Coronary artery (tissue), 2 donors: ENCODE results near the gene ZDHHC14.

Source experiments
- DNase-seq: peaks from one replicate; pipeline ENCODE4 v3.0.0-alpha.2; 2017; ENCODE audit warnings: low spot score
- H3K27ac ChIP-seq, 2 donors: fragments of 200-600 bp; sonication (generic); one replicate each; pipeline ENCODE4 v1.5.1; 2016 to 2019
- H3K4me3 ChIP-seq: fragments of 200-600 bp; sonication (generic); 2 replicates; pipeline ENCODE4 v1.5.1; 2016; ENCODE audit warnings: mild to moderate bottlenecking, moderate library complexity
- TF ChIP-seq, protein P1 (sequence below): fragments of 200-600 bp; sonication (generic); IDR thresholded peaks from one replicate; pipeline ENCODE4 v1.5.1; 2019; ENCODE audit warnings: antibody characterized with exemption

ZDHHC14 gene

DNA sequence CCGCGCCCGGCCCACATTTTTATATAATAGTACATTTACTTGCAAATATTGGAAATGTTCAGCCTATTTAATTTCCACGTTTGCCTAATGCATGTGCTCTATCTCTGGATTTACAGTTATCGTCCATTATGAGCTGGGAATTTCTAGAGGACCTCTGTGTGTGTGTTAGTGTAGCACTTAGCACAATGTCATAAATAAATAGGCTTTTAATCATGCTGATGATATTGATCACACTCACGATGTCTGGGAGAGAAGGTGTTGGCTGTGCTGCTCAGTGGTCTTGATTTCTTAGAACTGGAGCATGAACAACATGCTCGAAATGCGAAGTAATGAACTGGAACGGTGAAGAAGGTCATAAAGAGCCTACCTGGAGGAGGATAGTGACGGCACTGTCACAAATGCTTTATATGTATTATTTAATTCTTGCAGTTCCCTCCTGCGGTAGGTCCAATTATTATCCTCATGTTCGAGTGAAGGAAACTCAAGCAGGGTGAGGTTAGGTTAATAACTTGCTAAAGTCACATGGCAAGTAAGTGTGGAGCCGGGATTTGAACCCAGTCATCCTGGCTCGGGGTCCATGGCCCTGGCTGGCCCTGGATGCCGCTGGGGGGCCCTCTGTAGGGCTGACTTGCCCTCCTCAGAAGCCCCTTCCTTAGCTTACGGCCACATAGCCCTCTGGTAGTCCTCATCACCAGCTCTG lies 130.8 kb downstream of the ZDHHC14 start:
- no peak overlapping the region for H3K27ac ChIP-seq

DNA sequence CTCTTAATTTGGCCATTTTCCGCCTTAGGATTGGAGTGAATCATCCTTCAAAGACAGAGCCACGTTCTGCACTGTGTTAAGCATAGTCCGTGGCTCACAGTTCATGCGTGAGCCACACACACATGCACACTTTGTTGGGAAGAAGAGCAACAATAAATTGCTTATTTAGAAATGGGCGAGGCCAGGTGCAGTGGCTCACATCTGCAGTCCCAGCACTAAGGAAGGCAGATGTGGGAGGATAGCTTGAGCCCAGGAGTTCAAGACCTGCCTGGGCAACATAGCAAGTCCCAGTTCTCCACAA lies 131.3 kb downstream of the ZDHHC14 start:
- TF ChIP-seq, protein P1, sequence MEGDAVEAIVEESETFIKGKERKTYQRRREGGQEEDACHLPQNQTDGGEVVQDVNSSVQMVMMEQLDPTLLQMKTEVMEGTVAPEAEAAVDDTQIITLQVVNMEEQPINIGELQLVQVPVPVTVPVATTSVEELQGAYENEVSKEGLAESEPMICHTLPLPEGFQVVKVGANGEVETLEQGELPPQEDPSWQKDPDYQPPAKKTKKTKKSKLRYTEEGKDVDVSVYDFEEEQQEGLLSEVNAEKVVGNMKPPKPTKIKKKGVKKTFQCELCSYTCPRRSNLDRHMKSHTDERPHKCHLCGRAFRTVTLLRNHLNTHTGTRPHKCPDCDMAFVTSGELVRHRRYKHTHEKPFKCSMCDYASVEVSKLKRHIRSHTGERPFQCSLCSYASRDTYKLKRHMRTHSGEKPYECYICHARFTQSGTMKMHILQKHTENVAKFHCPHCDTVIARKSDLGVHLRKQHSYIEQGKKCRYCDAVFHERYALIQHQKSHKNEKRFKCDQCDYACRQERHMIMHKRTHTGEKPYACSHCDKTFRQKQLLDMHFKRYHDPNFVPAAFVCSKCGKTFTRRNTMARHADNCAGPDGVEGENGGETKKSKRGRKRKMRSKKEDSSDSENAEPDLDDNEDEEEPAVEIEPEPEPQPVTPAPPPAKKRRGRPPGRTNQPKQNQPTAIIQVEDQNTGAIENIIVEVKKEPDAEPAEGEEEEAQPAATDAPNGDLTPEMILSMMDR, result no peak
- H3K4me3 ChIP-seq, result no peak overlapping the region
- no peak for DNase-seq
- no peak overlapping the region for H3K27ac ChIP-seq

More for the DNA sequence above, 130.8 kb downstream of the ZDHHC14 start:
- H3K4me3 ChIP-seq, result no peak overlapping the region
- DNase-seq, result no peak
- TF ChIP-seq, protein P1, result no peak

DNA sequence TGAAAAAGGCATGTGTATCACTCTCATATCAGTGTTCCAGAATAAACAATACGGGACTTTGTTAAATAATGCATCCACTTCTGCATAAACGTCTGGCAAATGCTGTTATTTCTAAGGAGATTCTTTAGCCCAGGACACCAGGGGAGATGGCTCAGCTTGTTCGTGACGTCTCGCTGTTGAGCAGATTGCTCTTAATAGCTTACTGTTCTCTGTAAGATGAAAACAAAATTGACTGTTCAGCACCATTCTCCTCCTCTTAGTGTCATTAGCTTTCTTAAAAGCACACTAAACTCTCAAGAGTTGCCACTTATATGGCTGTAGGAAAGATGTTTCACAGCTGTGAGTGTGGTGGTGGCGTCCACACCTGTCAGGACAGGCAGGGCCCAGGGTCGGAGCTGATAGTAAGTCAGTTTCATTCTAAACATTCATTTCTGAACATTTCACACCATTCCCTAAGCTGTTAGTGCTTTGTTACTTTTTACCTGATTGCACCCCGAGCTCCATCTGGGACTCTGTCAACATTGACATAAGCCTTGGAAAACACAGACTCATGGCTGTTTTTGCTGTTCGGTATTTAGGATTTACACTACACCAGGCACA lies 132.1 kb downstream of the ZDHHC14 start:
- no peak for DNase-seq
- no peak overlapping the region for H3K27ac ChIP-seq
- no peak overlapping the region for H3K4me3 ChIP-seq
- TF ChIP-seq, protein P1, result no peak

DNA sequence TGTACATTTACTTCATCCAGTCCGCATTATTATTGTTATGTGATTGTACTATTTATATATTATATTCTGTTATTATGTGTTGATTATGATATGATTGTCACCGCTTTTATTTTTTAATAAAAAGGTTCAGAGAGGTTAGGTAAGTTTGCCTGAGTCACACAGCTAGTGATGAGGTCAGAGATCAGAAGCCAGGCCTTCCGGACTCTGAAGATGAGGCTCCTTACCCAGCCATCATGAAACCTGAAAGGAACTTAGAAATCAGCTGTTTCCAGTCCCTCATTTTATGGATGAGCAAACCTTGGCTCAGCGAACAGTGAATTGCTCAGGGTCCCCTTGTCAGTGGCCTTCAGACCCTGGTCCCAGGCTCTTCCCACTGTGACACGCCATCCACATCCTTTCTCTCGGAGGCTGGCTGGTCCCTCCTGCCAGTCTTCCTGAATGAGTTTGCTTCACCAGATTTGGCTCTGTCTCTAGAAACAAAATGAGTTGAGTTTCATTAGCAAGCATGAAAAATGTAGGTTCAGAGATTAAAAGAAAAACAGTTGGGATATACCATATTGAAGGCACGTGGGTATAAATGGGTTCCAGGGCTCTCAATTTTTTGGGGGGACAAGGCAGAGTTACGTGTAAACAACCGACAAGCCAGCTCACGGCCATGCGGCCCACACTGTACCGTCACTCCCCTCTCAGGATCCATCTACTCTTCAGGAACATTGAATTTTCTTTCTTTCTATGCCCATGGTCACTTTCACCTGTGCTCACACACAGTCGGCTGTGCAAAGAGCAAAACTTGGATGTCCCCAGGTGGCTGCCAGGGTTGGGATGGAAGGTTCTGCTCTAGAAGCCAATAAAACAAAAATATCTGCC lies 132.9 kb downstream of the ZDHHC14 start:
- Histone ChIP-seq H3K4me3 (no peak overlapping the region), H3K27ac (no peak overlapping the region)
- DNase-seq, result no peak
- TF ChIP-seq, protein P1, result no peak

DNA sequence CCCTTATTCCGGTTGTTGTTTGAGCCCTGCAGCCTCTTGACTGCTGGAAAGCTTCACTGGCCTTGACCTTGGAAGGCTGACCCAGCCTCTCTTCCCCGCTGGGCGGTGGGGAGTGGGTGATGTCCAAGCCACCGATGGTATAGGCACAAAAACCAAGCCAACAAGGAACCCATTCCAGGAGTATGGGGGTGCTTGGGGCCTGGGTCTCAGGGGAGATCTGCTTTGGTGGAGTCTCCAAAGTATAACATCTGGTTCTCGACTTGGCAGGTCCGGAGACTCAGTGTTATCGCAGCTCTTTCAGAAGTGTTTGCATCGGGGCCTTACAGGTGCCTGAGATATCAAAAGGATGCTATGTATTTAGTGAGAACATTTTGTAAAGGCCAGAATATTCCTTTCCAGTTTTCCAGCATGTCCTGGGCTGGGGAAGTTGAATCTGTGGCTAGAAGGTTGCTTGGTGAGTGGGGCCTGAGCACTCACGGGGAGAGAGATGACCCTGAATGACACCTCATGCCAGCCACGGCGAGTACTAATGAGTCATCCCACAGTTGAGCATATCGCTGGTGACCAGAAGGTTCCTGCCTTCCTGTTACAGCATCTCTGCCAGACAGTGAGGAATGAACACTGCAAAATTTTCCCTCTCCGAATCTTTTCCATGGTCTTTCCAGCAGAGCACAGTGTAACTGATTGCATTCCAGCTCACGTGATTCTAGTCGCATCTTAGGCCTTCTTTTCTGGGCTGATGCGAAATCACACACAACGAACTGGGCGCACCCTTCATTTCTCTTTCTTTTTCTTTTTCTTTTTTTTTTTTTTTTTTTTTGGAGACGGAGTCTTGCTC lies 133.9 kb downstream of the ZDHHC14 start:
- DNase-seq, result no peak
- peak overlapping the region in 1 of 2 donors; percentile 53 for H3K27ac ChIP-seq
- TF ChIP-seq, protein P1, result no peak
- H3K4me3 ChIP-seq, result no peak overlapping the region

DNA sequence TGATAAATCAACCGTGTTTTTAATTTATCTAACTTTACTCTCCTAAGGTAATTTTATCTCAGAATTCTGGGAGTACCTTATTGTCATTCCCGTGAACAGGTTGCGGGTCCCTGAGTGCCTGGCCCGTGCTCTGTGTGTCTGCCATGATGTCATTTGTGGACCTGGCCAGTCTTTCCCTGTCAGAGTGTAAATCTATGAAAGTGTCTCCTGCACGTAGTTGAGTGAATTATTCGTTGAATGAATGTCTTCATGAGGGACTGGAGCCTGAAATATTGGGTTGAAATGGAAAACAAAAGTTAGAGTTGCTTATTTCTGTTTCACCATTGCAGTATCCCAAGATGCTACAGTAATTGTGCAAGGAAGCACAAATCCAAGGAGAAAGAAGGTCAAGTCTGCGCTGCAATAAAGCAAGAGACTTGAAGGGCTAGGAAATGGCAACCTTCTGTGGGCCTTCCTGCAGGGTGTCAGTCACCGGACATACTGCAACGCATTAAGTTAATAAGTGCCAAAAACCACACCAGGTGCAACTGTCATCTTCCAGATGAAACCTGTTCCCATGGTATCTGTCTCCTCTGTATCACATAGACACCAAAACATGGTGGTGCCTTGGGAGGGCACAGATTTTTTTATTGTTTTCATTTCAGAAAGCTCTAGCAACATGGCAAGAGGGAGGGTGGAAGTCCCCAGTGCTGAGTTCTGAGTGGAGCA lies 135.5 kb downstream of the ZDHHC14 start:
- Histone ChIP-seq H3K4me3 (no peak overlapping the region), H3K27ac (no peak overlapping the region)
- TF ChIP-seq, protein P1, result no peak
- DNase-seq, result no peak
